Measurements from ENCODE around the gene NQO2. TPM values are rescaled to one million over a fixed set of nuclear protein-coding genes. Genes with fewer than 3 reads are reported as not detected.

Gene NQO2
- total and polyA plus RNA-seq, 12 donors, result 29.5 to 107 (median 52.4) TPM

GRCh38 chr6:2958331-2958711 is 41.4 kb upstream of the NQO2 start:
- Histone ChIP-seq H3K36me3 (peaks cover 0 to 51% (median 16%) of the 10 kb centered on the region in 9 donors), H3K9me3 (no peaks in the 10 kb centered on the region), H3K4me3 (no peak overlapping the region), H3K27ac (peak overlapping the region; percentile 32 to 89 (median 78)), H3K27me3 (no peaks in the 10 kb centered on the region), H3K4me1 (peaks cover 8 to 73% (median 65%) of the 10 kb centered on the region in 9 donors)
- DNase-seq, result peak in 1 of 2 donors; percentile 43
- peak; percentile 26 to 77 (median 44) for ATAC-seq
- TF ChIP-seq, protein P1, sequence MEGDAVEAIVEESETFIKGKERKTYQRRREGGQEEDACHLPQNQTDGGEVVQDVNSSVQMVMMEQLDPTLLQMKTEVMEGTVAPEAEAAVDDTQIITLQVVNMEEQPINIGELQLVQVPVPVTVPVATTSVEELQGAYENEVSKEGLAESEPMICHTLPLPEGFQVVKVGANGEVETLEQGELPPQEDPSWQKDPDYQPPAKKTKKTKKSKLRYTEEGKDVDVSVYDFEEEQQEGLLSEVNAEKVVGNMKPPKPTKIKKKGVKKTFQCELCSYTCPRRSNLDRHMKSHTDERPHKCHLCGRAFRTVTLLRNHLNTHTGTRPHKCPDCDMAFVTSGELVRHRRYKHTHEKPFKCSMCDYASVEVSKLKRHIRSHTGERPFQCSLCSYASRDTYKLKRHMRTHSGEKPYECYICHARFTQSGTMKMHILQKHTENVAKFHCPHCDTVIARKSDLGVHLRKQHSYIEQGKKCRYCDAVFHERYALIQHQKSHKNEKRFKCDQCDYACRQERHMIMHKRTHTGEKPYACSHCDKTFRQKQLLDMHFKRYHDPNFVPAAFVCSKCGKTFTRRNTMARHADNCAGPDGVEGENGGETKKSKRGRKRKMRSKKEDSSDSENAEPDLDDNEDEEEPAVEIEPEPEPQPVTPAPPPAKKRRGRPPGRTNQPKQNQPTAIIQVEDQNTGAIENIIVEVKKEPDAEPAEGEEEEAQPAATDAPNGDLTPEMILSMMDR (IDR thresholded peaks at IDR 0.05), result no peak
- 71 to 83% methylated on average over 17 to 18 of the region's 18 CpGs for WGBS, 2 donors
- intact Hi-C loops (cut with DNase I), result no loop called here

DNA sequence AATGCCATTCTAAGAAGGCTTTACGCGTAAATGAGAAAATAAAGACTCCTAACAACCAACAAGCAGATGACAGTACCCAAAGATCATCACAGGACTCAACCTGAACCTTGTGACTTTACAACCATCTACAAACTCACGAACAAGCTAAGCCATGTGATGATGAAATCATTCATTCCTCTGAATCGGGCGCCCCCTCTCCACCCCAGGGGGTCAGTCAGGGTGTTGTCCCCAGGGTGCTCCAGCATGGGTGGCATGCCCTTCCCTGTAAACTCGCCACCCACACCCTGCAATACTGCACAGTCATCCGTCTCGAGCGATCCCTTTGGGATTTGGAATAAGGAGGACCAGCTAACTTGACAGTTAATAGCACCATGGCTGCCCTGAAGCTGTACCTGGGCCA is 40.9 kb upstream of the NQO2 start:
- Histone ChIP-seq H3K27ac (peak overlapping the region in 8 of 10 donors; percentile 53 to 89 (median 79)), H3K36me3 (peaks cover 0 to 46% (median 11%) of the 10 kb centered on the region in 9 donors), H3K9me3 (no peaks in the 10 kb centered on the region), H3K27me3 (no peaks in the 10 kb centered on the region), H3K4me1 (peaks cover 8 to 77% (median 70%) of the 10 kb centered on the region in 9 donors), H3K4me3 (no peak overlapping the region)
- ATAC-seq (no peak), DNase-seq (no peak)
- intact Hi-C loops (cut with DNase I), result no loop called here
- TF ChIP-seq, protein P1 (IDR thresholded peaks at IDR 0.05), result no peak
- WGBS, 2 donors, result 86 to 96% methylated on average over 9 of the region's 9 CpGs

- H3K4me1 ChIP-seq, result peaks cover 8 to 83% (median 70%) of the 10 kb centered on the region in 9 donors
- intact Hi-C loops (cut with DNase I), result no loop called here
- no peaks in the 10 kb centered on the region for H3K9me3 ChIP-seq
- DNase-seq (no peak), ATAC-seq (peak in 1 of 8 donors; percentile 30)
- TF ChIP-seq, protein P1 (IDR thresholded peaks at IDR 0.05), result no peak
- no peak overlapping the region for H3K4me3 ChIP-seq
- H3K36me3 ChIP-seq, result peaks cover 0 to 35% (median 7%) of the 10 kb centered on the region in 9 donors
- 78 to 81% methylated on average over 12 of the region's 12 CpGs for WGBS, 2 donors
- peak overlapping the region in 4 of 10 donors; percentile 1 to 39 (median 10) for H3K27ac ChIP-seq
- no peaks in the 10 kb centered on the region for H3K27me3 ChIP-seq
These were observed 39.6 kb upstream of the NQO2 start for GRCh38 chr6:2959909-2960719.

DNA sequence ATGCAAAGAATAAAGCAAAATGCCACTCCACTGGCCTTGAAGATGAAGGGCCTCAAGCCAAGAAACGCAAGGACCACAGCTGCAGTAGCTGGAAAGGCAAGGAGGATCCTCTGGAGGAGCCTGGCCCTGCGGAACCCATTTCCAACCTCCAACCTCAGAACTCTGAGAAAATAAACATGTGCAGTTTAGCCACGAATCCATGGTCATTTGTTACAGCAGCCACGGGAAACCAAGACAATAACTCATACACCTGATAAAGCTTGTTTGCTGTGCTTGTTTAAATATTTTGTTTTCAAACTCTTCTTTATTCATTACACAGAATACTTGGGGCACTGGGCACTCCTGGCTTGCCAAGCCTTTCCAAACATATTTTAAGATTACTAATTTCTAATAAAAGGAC is 38.8 kb upstream of the NQO2 start:
- peaks cover 8 to 85% (median 70%) of the 10 kb centered on the region in 9 donors for H3K4me1 ChIP-seq
- 65 to 76% methylated on average over 4 of the region's 4 CpGs for WGBS, 2 donors
- TF ChIP-seq, protein P1 (IDR thresholded peaks at IDR 0.05), result no peak
- no peaks in the 10 kb centered on the region for H3K27me3 ChIP-seq
- H3K27ac ChIP-seq, result peak overlapping the region in 6 of 10 donors; percentile 8 to 39 (median 32)
- ATAC-seq (no peak), DNase-seq (no peak)
- H3K9me3 ChIP-seq, result no peaks in the 10 kb centered on the region
- H3K36me3 ChIP-seq, result peaks cover 0 to 30% (median 5%) of the 10 kb centered on the region in 9 donors
- H3K4me3 ChIP-seq, result no peak overlapping the region
- intact Hi-C loops (cut with DNase I), result no loop called here
